MM.1S (cell line): ENCODE measurements around the gene LGALS3.

Experiments
- DNase-seq: peaks from one replicate; pipeline ENCODE4 v3.0.0-alpha.2; 2015
- H2AFZ ChIP-seq: fragments of 300-600 bp; sonication (generic); 2 replicates; pipeline ENCODE4 v1.6.0; 2016; ENCODE audit warnings: antibody characterized with exemption, low read length
- H3F3A ChIP-seq: fragments of 300-600 bp; sonication (generic); 2 replicates; pipeline ENCODE4 v1.6.1; 2016; ENCODE audit warnings: mild to moderate bottlenecking, antibody characterized with exemption, low read length, moderate library complexity, mixed read lengths; ENCODE audit not compliant: insufficient read depth
- H3K27ac ChIP-seq: fragments of 300-600 bp; sonication (generic); 2 replicates; pipeline ENCODE4 v1.5.1; 2016; ENCODE audit warnings: mild to moderate bottlenecking, low read length
- H3K27me3 ChIP-seq: fragments of 300-600 bp; sonication (generic); replicated peaks from 2 replicates; pipeline ENCODE4 v1.6.0; 2016; ENCODE audit warnings: low read length; ENCODE audit not compliant: insufficient read depth
- H3K36me3 ChIP-seq: fragments of 300-600 bp; sonication (generic); replicated peaks from 2 replicates; pipeline ENCODE4 v1.6.1; 2016; ENCODE audit warnings: mild to moderate bottlenecking, low read length, mixed read lengths; ENCODE audit not compliant: insufficient read depth
- H3K4me1 ChIP-seq: fragments of 300-600 bp; sonication (generic); 2 replicates; pipeline ENCODE4 v1.6.1; 2016; ENCODE audit warnings: low read length, mixed read lengths
- H3K4me2 ChIP-seq: fragments of 300-600 bp; sonication (generic); 2 replicates; pipeline ENCODE4 v1.6.0; 2016; ENCODE audit warnings: low read depth, low read length
- H3K4me3 ChIP-seq: fragments of 300-600 bp; sonication (generic); 2 replicates; pipeline ENCODE4 v1.5.1; 2016; ENCODE audit warnings: low read length, mixed read lengths
- H3K79me2 ChIP-seq: fragments of 300-600 bp; sonication (generic); 2 replicates; pipeline ENCODE4 v1.6.1; 2016; ENCODE audit warnings: mixed run types, low read length, mixed read lengths
- H3K9ac ChIP-seq: fragments of 300-600 bp; sonication (generic); 2 replicates; pipeline ENCODE4 v1.6.1; 2016; ENCODE audit warnings: low read length, mixed read lengths
- H3K9me2 ChIP-seq: fragments of 300-600 bp; sonication (generic); replicated peaks from 2 replicates; pipeline ENCODE4 v1.6.1; 2016; ENCODE audit warnings: mild to moderate bottlenecking, low read length, mixed read lengths; ENCODE audit not compliant: insufficient read depth
- H3K9me3 ChIP-seq: fragments of 300-600 bp; sonication (generic); replicated peaks from 2 replicates; pipeline ENCODE4 v1.6.1; 2016; ENCODE audit warnings: mild to moderate bottlenecking, low read length, mixed read lengths; ENCODE audit not compliant: insufficient read depth
- H4K20me1 ChIP-seq: fragments of 300-600 bp; sonication (generic); 2 replicates; pipeline ENCODE4 v1.6.1; 2016; ENCODE audit warnings: mild to moderate bottlenecking, low read length, moderate library complexity, mixed read lengths; ENCODE audit not compliant: insufficient read depth
- CTCF ChIP-seq: fragments of 300-600 bp; sonication (generic); IDR thresholded peaks from 2 replicates; pipeline ENCODE4 v1.5.1; 2016; ENCODE audit warnings: antibody characterized with exemption, low read length, mixed read lengths
- EZH2 ChIP-seq: fragments of 300-600 bp; sonication (generic); optimal IDR thresholded peaks from 2 replicates; pipeline ENCODE3; 2017; ENCODE audit warnings: low read depth, mild to moderate bottlenecking, antibody characterized with exemption, low read length, mixed read lengths
- EZH2phosphoT487 ChIP-seq: fragments of 300-600 bp; sonication (generic); IDR thresholded peaks from 2 replicates; pipeline ENCODE4 v1.6.1; 2018; ENCODE audit warnings: antibody characterized with exemption, low read length

Gene LGALS3

GRCh38 chr14:55191203-55192053 lies 62.4 kb downstream of the LGALS3 start, which contains the start of gene DLGAP5:
DLGAP5 (minus strand) TSS chr14:55191585; CDS start chr14:55189179, 2,406 bp downstream.
- peak within 1 kb of the TSS; percentile 63 for H3K9ac ChIP-seq
- peak within 1 kb of the TSS; percentile 69 for H3K4me2 ChIP-seq
- no peaks in the 10 kb centered on the region for H3K9me2 ChIP-seq
- H3K9me3 ChIP-seq, result no peaks in the 10 kb centered on the region
- no peaks in the 10 kb centered on the region for H3F3A ChIP-seq
- H3K4me1 ChIP-seq, result peaks cover 7% of the 10 kb centered on the region; the same call in 1 of the 2 replicates
- peak within 1 kb of the TSS; percentile 82 for H2AFZ ChIP-seq
- H4K20me1 ChIP-seq, result no peaks in the 10 kb centered on the region
- peak within 1 kb of the TSS; percentile 87 for H3K4me3 ChIP-seq
- peaks cover 38% of the 10 kb centered on the region for H3K79me2 ChIP-seq
- TF ChIP-seq CTCF (no peak), EZH2phosphoT487 (no peak), EZH2 (no peak)
- H3K27me3 ChIP-seq, result no peaks in the 10 kb centered on the region
- peak; percentile 91 for DNase-seq
- peak within 1 kb of the TSS; percentile 41; the same call in 1 of the 2 replicates for H3K27ac ChIP-seq
- no peaks in the 10 kb centered on the region for H3K36me3 ChIP-seq

GRCh38 chr14:55192054-55192621 lies 63.1 kb downstream of the LGALS3 start:
- Histone ChIP-seq H3K4me2 (peak overlapping the region; percentile 55), H3K9ac (peak overlapping the region; percentile 40; the same call in 1 of the 2 replicates), H3K9me3 (no peaks in the 10 kb centered on the region), H3F3A (no peaks in the 10 kb centered on the region), H3K9me2 (no peaks in the 10 kb centered on the region), H3K27me3 (no peaks in the 10 kb centered on the region), H3K36me3 (no peaks in the 10 kb centered on the region), H3K79me2 (peaks cover 38% of the 10 kb centered on the region), H3K27ac (no peak overlapping the region; the same call in 1 of the 2 replicates), H2AFZ (peak overlapping the region; percentile 65), H4K20me1 (no peaks in the 10 kb centered on the region), H3K4me3 (peak overlapping the region; percentile 87; the same call in 1 of the 2 replicates), H3K4me1 (peaks cover 7% of the 10 kb centered on the region; the same call in 1 of the 2 replicates)
- DNase-seq, result no peak
- TF ChIP-seq EZH2phosphoT487 (no peak), EZH2 (no peak), CTCF (no peak)

GRCh38 chr14:55194656-55195355 lies 65.8 kb downstream of the LGALS3 start:
- no peak for DNase-seq
- Histone ChIP-seq H3K4me1 (peaks cover 2% of the 10 kb centered on the region; the same call in 1 of the 2 replicates), H3K4me2 (no peak overlapping the region), H3K79me2 (peaks cover 16% of the 10 kb centered on the region), H4K20me1 (no peaks in the 10 kb centered on the region), H3K9ac (no peak overlapping the region), H3K9me2 (no peaks in the 10 kb centered on the region), H3K27ac (no peak overlapping the region), H3K4me3 (no peak overlapping the region), H3K9me3 (no peaks in the 10 kb centered on the region), H3K27me3 (no peaks in the 10 kb centered on the region), H3F3A (no peaks in the 10 kb centered on the region), H2AFZ (no peak overlapping the region), H3K36me3 (no peaks in the 10 kb centered on the region)
- TF ChIP-seq EZH2 (no peak), CTCF (no peak), EZH2phosphoT487 (no peak)
